ENCODE data around the gene PSRC1.
"Not testable (repeated sequence)": the region's sequence is repeated elsewhere in the genome, so short reads cannot be mapped to it uniquely, and the experiment has no call there.

The PSRC1 gene

DNA sequence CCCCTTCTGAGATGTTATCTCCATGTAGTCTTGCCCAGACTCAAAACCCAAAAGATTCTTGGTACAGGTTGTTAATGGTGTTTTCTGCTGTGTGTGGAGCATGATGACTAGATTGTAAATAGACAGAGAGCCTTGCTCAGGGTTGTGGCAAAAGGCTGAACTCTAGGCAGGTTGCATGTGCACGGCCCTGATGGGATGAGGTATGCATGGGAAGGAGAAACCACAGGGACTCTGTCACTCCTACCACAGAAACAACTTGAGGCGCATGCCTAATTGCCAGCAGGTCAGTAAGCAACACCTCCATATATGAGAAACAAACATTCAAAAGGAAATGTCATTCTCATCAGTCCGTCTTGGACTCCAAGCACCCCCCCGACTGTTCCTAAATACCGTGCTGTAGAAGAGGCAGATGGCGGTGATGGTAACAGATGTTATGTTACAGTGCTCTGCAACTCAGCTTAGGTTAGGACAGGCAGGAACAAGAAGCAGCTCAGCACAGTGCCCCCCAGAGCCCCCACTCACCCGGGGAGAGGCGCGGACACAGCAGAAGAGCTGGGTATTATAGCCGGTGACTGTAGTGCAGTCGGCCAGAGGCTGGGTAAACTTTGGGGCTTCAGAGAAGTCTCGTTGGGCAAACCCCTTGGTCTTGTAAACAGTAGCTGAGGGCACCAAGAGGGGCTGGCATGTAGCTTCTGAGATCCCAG, 12.9 kb upstream of the PSRC1 start:
- DNase-seq (ENCODE audit: low read depth in 2 of 2) = no peak

- no peak for DNase-seq (ENCODE audit: low read depth in 2 of 2)
Measured at GRCh38 chr1:109294481-109294880, 11.5 kb upstream of the PSRC1 start.

DNA sequence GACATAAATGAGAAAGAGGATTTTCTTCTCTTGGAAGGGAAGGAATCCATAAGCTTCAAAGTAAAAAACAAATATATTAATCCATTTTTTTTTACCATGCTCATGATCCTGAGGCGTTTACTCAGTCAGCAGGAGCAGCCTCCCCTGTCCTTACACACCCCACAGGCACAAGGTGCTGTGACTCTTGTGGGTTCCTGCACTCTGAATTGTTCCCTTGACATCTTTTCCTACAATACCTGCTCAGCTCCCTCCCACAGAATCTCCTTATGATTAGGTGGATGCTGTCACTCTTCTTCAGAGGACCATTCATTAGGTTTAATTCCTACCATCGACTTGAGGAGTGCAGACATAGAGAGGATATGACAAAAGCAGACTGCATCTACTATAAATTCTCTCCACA, 10.1 kb upstream of the PSRC1 start:
- no peak for DNase-seq (ENCODE audit: low read depth in 2 of 2)

GRCh38 chr1:109292364-109292763, 9.4 kb upstream of the PSRC1 start:
- no peak for DNase-seq (ENCODE audit: low read depth in 2 of 2)

DNA sequence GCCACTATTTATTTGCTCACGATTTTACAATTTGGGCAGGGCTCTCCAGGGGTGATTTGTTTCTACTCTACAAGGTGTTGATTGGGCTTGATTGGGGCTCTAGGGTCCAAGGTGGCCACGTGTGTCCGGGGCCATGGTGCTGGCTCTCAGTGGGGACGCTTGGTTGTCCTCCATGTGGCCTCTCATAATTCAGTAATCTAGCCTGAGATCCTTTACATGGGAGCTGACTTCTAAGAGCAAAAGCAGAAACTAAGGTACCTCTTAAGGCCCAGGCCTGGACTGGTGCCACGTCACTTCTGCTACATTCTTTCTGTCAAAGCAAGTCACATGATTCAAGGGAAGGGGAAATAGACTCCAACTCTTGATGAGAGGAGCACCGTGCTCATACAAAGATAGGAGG, 8.1 kb upstream of the PSRC1 start:
- no peak for DNase-seq (ENCODE audit: low read depth in 2 of 2)

- no peak for DNase-seq (ENCODE audit: low read depth in 2 of 2)
Measured at GRCh38 chr1:109290137-109290536, 7.2 kb upstream of the PSRC1 start.

DNA sequence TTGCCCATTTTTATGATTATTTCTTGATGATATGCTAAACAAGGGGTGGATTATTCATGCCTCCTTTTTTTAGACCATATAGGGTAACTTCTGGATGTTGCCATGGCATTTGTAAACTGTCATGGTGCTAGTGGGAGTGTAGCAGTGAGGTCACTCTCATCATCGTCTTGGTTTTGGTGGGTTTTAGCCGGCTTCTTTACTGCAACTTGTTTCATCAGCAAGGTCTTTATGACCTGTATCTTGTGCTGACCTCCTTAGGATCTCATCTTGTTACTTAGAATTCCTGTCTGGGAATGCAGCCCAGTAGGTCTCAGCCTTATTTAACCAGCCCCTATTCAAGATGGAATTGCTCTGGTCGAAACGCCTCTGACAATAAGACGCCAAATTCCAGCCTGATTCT, 3.8 kb upstream of the PSRC1 start:
- DNase-seq (ENCODE audit: low read depth in 2 of 2) = not testable (repeated sequence)

DNA sequence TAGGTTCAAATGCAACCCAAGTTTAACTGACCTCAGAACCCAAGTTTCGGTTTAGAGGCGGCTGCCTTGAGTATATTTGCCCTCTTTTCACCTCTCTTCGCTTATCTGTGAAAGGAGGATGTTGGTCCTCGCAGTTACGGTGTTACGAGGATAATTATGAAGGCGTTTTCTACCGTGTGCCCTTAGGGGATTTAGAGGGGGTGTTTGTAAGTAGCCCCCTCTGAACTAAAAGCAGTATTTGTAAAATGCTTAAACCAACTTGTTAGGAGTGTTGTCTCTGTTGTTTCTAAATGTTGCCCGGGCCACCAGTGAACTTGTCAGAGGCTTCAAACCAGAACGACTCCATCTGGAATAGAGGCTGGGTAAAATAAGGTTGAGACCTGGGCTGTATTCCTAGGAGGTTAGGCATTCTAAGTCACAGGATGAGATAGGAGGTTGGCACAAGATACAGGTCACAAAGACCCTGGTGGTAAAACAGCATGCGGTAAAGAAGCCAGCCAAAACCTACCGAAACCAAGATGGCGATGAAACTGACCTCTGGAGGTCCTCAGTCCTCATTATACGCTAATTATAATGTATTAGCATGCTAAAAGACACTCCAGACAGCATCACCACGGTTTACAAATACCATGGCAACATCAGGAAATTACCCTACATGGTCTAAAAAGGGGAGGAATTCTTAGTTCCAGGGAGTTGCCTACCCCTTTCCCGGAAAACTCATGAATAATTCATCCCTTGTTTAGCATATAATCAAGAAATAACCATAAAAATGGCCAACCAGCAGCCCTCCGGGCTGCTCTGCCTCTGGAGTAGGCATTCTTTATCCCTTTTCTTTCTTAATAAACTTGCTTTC, 1.0 kb upstream of the PSRC1 start:
- no peak for DNase-seq (ENCODE audit: low read depth in 2 of 2)

- DNase-seq (ENCODE audit: low read depth in 2 of 2) = no peak
Measured at GRCh38 chr1:109282497-109282951, 421 bp downstream of the PSRC1 start.

DNA sequence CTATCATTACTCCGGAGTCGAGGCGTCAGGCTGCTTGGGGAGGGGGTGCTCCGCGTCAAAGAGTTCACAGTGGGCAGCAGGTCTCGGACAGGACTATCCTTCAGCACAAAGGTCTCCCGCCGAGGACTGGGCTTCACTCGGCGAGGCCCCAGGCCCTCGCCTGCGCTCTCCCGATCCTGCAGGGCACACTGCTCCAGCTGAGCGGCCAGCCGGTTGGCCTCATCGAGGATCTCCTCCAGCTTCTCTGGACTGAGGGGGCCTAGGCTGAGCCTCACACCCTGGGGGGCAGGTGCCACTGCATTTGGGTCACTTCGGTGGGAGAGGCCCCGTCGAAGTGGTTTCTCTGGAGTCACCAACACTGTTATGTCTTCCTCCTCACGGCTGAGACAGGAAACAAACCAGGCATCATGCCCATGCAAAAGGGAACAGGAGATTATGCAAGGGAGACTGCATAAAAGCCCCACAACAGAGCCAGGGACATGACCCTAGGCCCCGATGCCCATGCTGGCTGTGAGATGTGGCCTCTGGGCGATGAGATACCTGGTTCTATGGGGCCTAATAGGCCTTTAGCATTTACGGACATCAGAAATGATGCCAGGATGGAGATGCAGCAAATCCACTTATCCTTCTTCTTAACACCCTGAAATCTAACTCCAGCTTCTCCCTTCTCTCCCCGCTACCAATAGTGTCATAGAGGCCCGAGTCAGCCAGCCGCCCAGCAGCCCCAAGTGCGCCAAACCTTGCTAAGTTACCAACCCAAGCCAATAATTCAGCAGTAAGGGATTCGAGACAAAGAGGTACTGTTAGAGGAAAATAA, 1.1 kb downstream of the PSRC1 start:
- DNase-seq (ENCODE audit: low read depth in 2 of 2) = no peak

GRCh38 chr1:109280862-109281261, 2.1 kb downstream of the PSRC1 start:
- no peak for DNase-seq (ENCODE audit: low read depth in 2 of 2)

DNA sequence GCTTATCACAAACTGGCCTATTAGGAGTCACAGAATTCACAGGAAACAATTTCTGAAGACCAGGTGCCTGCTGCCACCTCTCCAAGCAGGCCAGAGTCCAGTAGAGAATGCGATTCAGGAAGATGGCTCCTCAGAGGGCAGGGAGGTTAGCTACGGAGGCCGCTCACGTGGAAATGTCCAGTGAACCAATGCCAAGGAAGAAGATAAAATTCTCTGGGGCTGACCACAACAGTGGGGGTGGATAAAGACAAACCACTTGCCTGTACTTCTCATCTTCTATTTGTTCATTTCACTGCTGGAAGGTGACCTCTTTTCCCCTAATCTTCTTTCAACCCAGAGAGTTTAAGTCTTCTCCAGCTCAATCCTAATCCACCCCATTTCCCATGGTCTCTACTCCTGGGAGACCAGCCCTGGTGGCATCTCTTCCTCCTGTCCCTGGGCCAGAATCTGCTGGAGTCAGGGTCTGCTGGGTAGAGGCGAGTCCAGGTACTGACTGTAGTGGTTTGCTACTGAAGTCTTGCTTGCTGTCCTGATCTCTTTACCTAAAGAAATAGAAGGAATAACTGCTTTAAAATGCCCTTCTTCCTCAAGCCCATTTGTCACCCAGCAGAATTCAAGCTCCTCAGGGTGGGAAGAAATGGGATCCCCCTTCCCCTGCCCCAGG, 3.2 kb downstream of the PSRC1 start:
- no peak for DNase-seq (ENCODE audit: low read depth in 2 of 2)

DNA sequence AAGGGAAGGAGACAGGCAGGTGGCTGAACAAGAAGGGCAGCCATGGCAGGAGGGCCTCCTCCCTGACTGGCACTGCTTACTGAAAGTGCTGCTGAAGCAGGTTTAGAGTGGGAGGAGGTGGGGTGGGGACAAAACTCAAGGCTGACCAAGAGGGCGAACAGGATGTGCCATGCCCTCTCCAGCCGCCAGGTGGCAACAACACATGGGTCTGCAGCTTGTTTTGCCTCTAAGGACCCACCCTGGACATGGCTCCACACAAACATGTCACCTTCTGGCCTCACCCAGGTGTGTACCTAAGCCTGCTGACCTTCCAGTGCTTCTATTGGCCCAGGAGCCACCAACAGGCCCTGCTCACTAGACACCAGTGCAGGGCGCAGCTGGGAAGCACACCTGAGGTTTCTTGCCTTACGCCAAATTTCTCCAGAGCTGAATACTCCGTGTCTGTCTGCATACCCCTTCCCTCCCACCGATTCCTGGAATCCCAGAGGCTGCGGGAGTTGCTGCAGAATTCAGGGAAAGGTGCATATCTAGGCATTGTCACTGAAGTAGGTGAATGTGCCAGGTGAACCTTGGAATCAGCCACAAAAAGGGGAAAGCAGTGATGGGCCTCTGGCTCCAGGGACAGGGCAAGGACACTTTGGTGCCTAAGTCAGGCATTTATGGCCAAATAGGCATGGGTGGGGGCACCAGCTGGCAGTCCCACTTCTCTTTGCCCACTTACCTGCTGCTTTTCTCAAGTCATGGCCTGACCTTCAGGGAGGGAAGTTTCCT, 5.3 kb downstream of the PSRC1 start:
- peak; percentile 22 to 23 for DNase-seq (ENCODE audit: low read depth in 2 of 2)

GRCh38 chr1:109275706-109276345, 7.1 kb downstream of the PSRC1 start:
- DNase-seq (ENCODE audit: low read depth in 2 of 2) = no peak

- no peak for DNase-seq (ENCODE audit: low read depth in 2 of 2)
Measured at GRCh38 chr1:109274533-109275476, 8.1 kb downstream of the PSRC1 start.

DNA sequence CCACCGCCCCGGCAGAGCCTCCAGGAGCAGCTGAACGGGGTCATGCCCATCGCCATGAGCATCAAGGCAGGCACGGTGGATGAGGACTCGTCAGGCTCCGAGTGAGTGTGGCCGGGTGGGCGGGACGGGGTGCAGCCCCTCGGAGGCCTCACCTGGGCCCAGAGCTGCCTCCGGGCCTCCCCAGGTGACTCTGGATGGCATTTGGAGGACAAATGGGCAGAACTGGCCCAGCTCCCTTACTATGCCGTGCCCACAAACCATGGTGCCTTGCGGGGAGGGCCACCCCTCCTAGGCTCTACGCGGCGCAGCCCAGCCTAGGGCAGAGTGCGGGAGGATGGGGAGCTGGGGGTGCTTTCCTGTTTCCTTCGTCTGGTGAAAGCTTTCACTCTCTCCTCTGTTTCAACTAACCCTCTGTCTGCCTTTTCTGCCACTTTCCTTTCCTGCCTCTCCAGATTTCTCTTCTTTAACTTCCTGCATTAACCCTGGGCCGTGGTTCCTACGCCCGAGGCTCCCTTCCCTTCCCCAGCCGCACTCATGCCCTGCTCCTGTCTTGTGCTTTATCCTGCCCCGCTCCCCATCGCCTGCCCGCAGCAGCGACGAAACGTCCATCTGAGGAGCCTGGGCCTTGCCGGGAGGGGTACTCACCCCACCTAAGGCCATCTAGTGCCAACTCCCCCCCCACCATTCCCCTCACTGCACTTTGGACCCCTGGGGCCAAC, 9.2 kb downstream of the PSRC1 start:
- DNase-seq (ENCODE audit: low read depth in 2 of 2) = no peak

DNA sequence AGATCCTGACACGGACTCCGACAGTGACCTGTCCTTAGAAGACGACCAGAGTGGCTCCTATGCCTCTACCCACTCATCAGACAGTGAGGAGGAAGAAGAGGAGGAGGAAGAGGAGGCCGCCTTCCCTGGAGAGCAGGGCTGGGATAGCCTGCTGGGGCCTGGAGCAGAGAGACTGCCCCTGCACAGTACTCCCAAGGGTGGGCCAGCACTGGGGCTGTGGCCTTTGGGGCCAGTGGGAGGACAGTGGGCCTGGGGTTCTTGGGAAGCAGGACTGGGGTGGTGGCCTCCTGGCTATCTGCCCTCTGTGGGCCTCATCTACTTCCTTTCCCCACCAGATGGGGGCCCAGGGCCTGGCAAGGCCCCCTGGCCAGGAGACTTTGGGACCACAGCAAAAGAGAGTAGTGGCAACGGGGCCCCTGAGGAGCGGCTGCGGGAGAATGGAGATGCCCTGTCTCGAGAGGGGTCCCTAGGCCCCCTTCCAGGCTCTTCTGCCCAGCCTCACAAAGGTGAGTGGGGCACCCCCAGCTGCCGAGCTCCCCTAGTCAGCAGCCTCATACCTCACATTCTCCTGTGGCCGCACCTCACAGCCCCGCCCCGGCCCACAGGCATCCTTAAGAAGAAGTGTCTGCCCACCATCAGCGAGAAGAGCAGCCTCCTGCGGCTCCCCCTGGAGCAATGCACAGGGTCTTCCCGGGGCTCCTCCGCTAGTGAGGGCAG, 10.0 kb downstream of the PSRC1 start:
- DNase-seq (ENCODE audit: low read depth in 2 of 2) = no peak
